ENCODE data around the gene IL1RAPL1.

The IL1RAPL1 gene

DNA sequence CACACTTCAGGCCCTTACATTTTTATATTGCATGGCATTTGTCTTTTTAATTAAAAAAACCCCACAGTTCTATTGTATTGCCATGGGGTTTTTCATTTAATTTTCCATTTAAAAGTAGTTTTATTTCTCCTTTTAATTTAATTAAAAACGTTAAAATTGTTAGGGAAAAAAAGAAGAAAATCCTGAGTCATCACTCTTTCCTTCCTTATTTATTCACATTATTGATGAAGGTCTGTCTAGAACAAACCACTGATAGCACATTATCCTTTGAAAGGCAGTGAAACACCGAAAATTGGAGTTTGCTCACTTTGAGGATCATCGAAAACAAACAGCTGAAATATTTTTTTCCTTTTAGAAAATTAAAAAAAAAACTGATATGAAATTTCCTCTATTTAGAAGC is 868.5 kb downstream of the IL1RAPL1 start:
- WGBS (ENCODE audit: insufficient coverage) = no CpG with 5 or more reads among the region's 3 CpGs
- POLR2A ChIA-PET = no interaction called here
- H3K27me3 ChIP-seq (replicated peaks in 2 of 5; ENCODE audit: control insufficient read depth in 4 of 5, insufficient read depth in 5 of 5, low read length in 4 of 5) = no peaks in the 10 kb centered on the region

GRCh38 chrX:29461039-29461438 is 873.8 kb downstream of the IL1RAPL1 start:
- Histone ChIP-seq H3K9me3 (ENCODE audit: control extremely low read depth in 1 of 5, control insufficient read depth in 4 of 5, insufficient read depth in 2 of 5, low read depth in 1 of 5, low read length in 4 of 5) (no peaks in the 10 kb centered on the region), H3K27me3 (replicated peaks in 2 of 5; ENCODE audit: control insufficient read depth in 4 of 5, insufficient read depth in 5 of 5, low read length in 4 of 5) (no peaks in the 10 kb centered on the region), H3K4me3 (ENCODE audit: control insufficient read depth in 1 of 7, extremely low read depth in 1 of 7, insufficient read depth in 4 of 7, low read depth in 2 of 7, low read length in 6 of 7) (no peak overlapping the region), H3K36me3 (ENCODE audit: control insufficient read depth in 4 of 4, insufficient read depth in 4 of 4, low read length in 3 of 4) (no peaks in the 10 kb centered on the region), H3K27ac (ENCODE audit: insufficient read depth in 1 of 2, low read depth in 1 of 2, low read length in 2 of 2, poor library complexity in 1 of 2, severe bottlenecking in 2 of 2) (no peak overlapping the region), H3K4me1 (ENCODE audit: control extremely low read depth in 1 of 4, control insufficient read depth in 4 of 4, insufficient read depth in 4 of 4, low read length in 3 of 4) (no peaks in the 10 kb centered on the region)
- DNase-seq = no peak
- WGBS (ENCODE audit: insufficient coverage) = no CpG with 5 or more reads among the region's 2 CpGs
- ChIA-PET CTCF (no interaction called here), POLR2A (no interaction called here)

More for the DNA sequence above, 868.5 kb downstream of the IL1RAPL1 start:
- no peaks in the 10 kb centered on the region for H3K9me3 ChIP-seq (ENCODE audit: control extremely low read depth in 1 of 5, control insufficient read depth in 4 of 5, insufficient read depth in 2 of 5, low read depth in 1 of 5, low read length in 4 of 5)
- no peaks in the 10 kb centered on the region for H3K4me1 ChIP-seq (ENCODE audit: control extremely low read depth in 1 of 4, control insufficient read depth in 4 of 4, insufficient read depth in 4 of 4, low read length in 3 of 4)
- CTCF ChIA-PET = no interaction called here
- H3K27ac ChIP-seq (ENCODE audit: insufficient read depth in 1 of 2, low read depth in 1 of 2, low read length in 2 of 2, poor library complexity in 1 of 2, severe bottlenecking in 2 of 2) = no peak overlapping the region
- H3K36me3 ChIP-seq (ENCODE audit: control insufficient read depth in 4 of 4, insufficient read depth in 4 of 4, low read length in 3 of 4) = no peaks in the 10 kb centered on the region
- no peak overlapping the region for H3K4me3 ChIP-seq (ENCODE audit: control insufficient read depth in 1 of 7, extremely low read depth in 1 of 7, insufficient read depth in 4 of 7, low read depth in 2 of 7, low read length in 6 of 7)
- no peak for DNase-seq

DNA sequence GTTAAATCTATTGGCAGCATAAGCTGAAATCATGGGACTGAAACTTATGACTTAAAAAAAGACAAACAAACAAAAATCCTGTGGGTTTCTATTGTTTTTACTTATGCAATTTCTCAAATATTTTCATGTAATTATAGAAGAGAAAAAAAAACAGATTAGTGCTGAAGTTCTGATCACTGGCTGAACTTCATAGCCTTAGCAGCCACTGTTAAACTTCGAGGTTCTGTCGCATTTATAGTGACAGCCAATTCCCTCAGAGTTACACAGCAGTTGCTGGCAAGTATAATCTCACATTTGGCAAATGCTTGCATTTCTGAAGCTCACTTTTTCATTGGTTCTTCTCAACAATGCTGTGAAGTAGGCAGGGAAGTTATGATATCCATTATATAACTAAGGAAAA is 879.2 kb downstream of the IL1RAPL1 start:
- WGBS (ENCODE audit: insufficient coverage) = 83% methylated on average over 2 of the region's 2 CpGs
- Histone ChIP-seq H3K4me3 (ENCODE audit: control insufficient read depth in 1 of 7, extremely low read depth in 1 of 7, insufficient read depth in 4 of 7, low read depth in 2 of 7, low read length in 6 of 7) (no peak overlapping the region), H3K27ac (ENCODE audit: insufficient read depth in 1 of 2, low read depth in 1 of 2, low read length in 2 of 2, poor library complexity in 1 of 2, severe bottlenecking in 2 of 2) (no peak overlapping the region), H3K4me1 (ENCODE audit: control extremely low read depth in 1 of 4, control insufficient read depth in 4 of 4, insufficient read depth in 4 of 4, low read length in 3 of 4) (no peaks in the 10 kb centered on the region), H3K27me3 (replicated peaks in 2 of 5; ENCODE audit: control insufficient read depth in 4 of 5, insufficient read depth in 5 of 5, low read length in 4 of 5) (no peaks in the 10 kb centered on the region), H3K36me3 (ENCODE audit: control insufficient read depth in 4 of 4, insufficient read depth in 4 of 4, low read length in 3 of 4) (no peaks in the 10 kb centered on the region), H3K9me3 (ENCODE audit: control extremely low read depth in 1 of 5, control insufficient read depth in 4 of 5, insufficient read depth in 2 of 5, low read depth in 1 of 5, low read length in 4 of 5) (no peaks in the 10 kb centered on the region)
- no peak for DNase-seq
- ChIA-PET POLR2A (no interaction called here), CTCF (no interaction called here)

GRCh38 chrX:29468911-29469494 is 881.8 kb downstream of the IL1RAPL1 start:
- ChIA-PET CTCF (no interaction called here), POLR2A (no interaction called here)
- Histone ChIP-seq H3K9me3 (ENCODE audit: control extremely low read depth in 1 of 5, control insufficient read depth in 4 of 5, insufficient read depth in 2 of 5, low read depth in 1 of 5, low read length in 4 of 5) (no peaks in the 10 kb centered on the region), H3K4me1 (ENCODE audit: control extremely low read depth in 1 of 4, control insufficient read depth in 4 of 4, insufficient read depth in 4 of 4, low read length in 3 of 4) (no peaks in the 10 kb centered on the region), H3K27me3 (replicated peaks in 2 of 5; ENCODE audit: control insufficient read depth in 4 of 5, insufficient read depth in 5 of 5, low read length in 4 of 5) (no peaks in the 10 kb centered on the region), H3K27ac (ENCODE audit: insufficient read depth in 1 of 2, low read depth in 1 of 2, low read length in 2 of 2, poor library complexity in 1 of 2, severe bottlenecking in 2 of 2) (no peak overlapping the region), H3K36me3 (ENCODE audit: control insufficient read depth in 4 of 4, insufficient read depth in 4 of 4, low read length in 3 of 4) (no peaks in the 10 kb centered on the region), H3K4me3 (ENCODE audit: control insufficient read depth in 1 of 7, extremely low read depth in 1 of 7, insufficient read depth in 4 of 7, low read depth in 2 of 7, low read length in 6 of 7) (no peak overlapping the region)
- WGBS (ENCODE audit: insufficient coverage) = 40% methylated on average over 1 of the region's 4 CpGs
- DNase-seq = peak in 2 of 3 donors; percentile 21 to 37

DNA sequence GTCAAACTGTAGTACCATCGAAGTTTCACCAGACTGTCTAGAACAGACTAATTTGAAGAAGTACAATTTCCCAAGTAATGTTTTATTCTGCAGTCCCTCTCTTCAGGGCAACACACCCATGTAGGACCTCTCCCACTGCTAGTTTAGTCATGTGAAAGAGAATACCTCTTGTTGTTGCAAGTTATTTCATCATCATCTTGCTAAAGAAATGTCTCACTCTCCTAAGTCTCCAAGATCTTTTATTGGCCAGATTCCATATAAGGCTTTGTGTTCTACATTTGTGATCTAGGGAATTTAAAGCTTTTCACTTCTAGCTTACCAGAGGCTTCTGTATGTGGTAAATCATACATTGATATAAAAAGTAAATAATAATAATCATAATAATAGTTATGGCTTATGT is 882.8 kb downstream of the IL1RAPL1 start:
- CTCF ChIA-PET = no interaction called here
- 80% methylated on average over 1 of the region's 1 CpG for WGBS (ENCODE audit: insufficient coverage)
- Histone ChIP-seq H3K36me3 (ENCODE audit: control insufficient read depth in 4 of 4, insufficient read depth in 4 of 4, low read length in 3 of 4) (no peaks in the 10 kb centered on the region), H3K4me3 (ENCODE audit: control insufficient read depth in 1 of 7, extremely low read depth in 1 of 7, insufficient read depth in 4 of 7, low read depth in 2 of 7, low read length in 6 of 7) (no peak overlapping the region), H3K4me1 (ENCODE audit: control extremely low read depth in 1 of 4, control insufficient read depth in 4 of 4, insufficient read depth in 4 of 4, low read length in 3 of 4) (no peaks in the 10 kb centered on the region), H3K27me3 (replicated peaks in 2 of 5; ENCODE audit: control insufficient read depth in 4 of 5, insufficient read depth in 5 of 5, low read length in 4 of 5) (no peaks in the 10 kb centered on the region), H3K9me3 (ENCODE audit: control extremely low read depth in 1 of 5, control insufficient read depth in 4 of 5, insufficient read depth in 2 of 5, low read depth in 1 of 5, low read length in 4 of 5) (no peaks in the 10 kb centered on the region), H3K27ac (ENCODE audit: insufficient read depth in 1 of 2, low read depth in 1 of 2, low read length in 2 of 2, poor library complexity in 1 of 2, severe bottlenecking in 2 of 2) (no peak overlapping the region)
- POLR2A ChIA-PET = no interaction called here
- no peak for DNase-seq

DNA sequence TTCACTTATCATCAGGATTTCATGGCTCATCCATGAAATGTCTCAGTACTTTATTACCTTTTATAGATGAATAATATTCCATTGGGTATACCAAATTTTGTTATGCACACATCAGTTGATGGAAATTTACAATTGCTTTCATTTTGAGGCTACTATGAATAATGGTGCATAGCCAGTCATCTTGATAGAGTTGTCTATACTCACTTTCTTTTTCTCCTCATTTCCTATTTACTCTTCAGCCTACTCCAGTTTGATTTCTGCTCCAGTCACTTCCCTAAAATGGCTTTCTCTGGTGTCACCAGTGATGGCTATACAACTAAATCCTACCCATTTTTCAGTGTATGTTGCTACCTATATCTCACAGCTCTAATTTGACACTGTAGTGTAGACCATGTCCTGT is 884.6 kb downstream of the IL1RAPL1 start:
- Histone ChIP-seq H3K4me1 (ENCODE audit: control extremely low read depth in 1 of 4, control insufficient read depth in 4 of 4, insufficient read depth in 4 of 4, low read length in 3 of 4) (no peaks in the 10 kb centered on the region), H3K27ac (ENCODE audit: insufficient read depth in 1 of 2, low read depth in 1 of 2, low read length in 2 of 2, poor library complexity in 1 of 2, severe bottlenecking in 2 of 2) (no peak overlapping the region), H3K36me3 (ENCODE audit: control insufficient read depth in 4 of 4, insufficient read depth in 4 of 4, low read length in 3 of 4) (no peaks in the 10 kb centered on the region), H3K27me3 (replicated peaks in 2 of 5; ENCODE audit: control insufficient read depth in 4 of 5, insufficient read depth in 5 of 5, low read length in 4 of 5) (no peaks in the 10 kb centered on the region), H3K9me3 (ENCODE audit: control extremely low read depth in 1 of 5, control insufficient read depth in 4 of 5, insufficient read depth in 2 of 5, low read depth in 1 of 5, low read length in 4 of 5) (no peaks in the 10 kb centered on the region), H3K4me3 (ENCODE audit: control insufficient read depth in 1 of 7, extremely low read depth in 1 of 7, insufficient read depth in 4 of 7, low read depth in 2 of 7, low read length in 6 of 7) (no peak overlapping the region)
- ChIA-PET CTCF (no interaction called here), POLR2A (no interaction called here)
- DNase-seq = no peak

DNA sequence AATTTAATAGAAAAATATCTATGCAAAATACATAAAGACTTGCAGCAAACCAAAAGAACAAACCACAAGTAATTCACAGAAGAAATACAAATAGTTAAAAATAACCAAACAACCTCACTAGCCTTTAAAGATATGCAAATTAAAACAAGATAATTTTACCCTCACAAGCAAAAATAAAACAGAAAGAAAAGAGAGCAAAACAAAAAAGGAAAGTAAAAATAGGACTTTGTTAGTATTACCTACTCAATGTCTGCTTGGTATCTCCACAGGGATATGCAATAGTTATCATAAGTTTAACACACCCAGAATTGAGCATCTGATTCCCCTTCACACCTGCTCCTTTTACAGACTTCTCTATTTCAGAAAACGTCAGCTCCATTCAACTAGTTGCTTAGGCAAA is 890.6 kb downstream of the IL1RAPL1 start:
- Histone ChIP-seq H3K36me3 (ENCODE audit: control insufficient read depth in 4 of 4, insufficient read depth in 4 of 4, low read length in 3 of 4) (no peaks in the 10 kb centered on the region), H3K4me1 (ENCODE audit: control extremely low read depth in 1 of 4, control insufficient read depth in 4 of 4, insufficient read depth in 4 of 4, low read length in 3 of 4) (no peaks in the 10 kb centered on the region), H3K9me3 (ENCODE audit: control extremely low read depth in 1 of 5, control insufficient read depth in 4 of 5, insufficient read depth in 2 of 5, low read depth in 1 of 5, low read length in 4 of 5) (no peaks in the 10 kb centered on the region), H3K27ac (ENCODE audit: insufficient read depth in 1 of 2, low read depth in 1 of 2, low read length in 2 of 2, poor library complexity in 1 of 2, severe bottlenecking in 2 of 2) (no peak overlapping the region), H3K4me3 (ENCODE audit: control insufficient read depth in 1 of 7, extremely low read depth in 1 of 7, insufficient read depth in 4 of 7, low read depth in 2 of 7, low read length in 6 of 7) (no peak overlapping the region), H3K27me3 (replicated peaks in 2 of 5; ENCODE audit: control insufficient read depth in 4 of 5, insufficient read depth in 5 of 5, low read length in 4 of 5) (no peaks in the 10 kb centered on the region)
- ChIA-PET POLR2A (no interaction called here), CTCF (interaction anchor here (0.9 kb wide), 1 partner anchor 375 kb away, joined by 3 read pairs; no protein-coding TSS in a partner anchor)
- 45% methylated on average over 1 of the region's 1 CpG for WGBS (ENCODE audit: insufficient coverage)
- no peak for DNase-seq
